A673 (cell line): Measurements from ENCODE around the gene CCM2L. TPM values are rescaled to one million over a fixed set of nuclear protein-coding genes. Genes with fewer than 3 reads are reported as not detected.

ENCODE experiments used
- BruUV-seq: library from RNA; stranded (reverse); fragments of 400-500 nt; replicated peaks from 2 replicates; lab custom pipeline; 2021; lab: Mats Ljungman, UMichigan
- CTCF ChIA-PET: fragments of 300-600 bp; sonication (Branson Sonifier 250); formaldehyde crosslinking; loops from one replicate; lab custom pipeline; 2022; ENCODE audit warnings: antibody characterized with exemption; lab: Charles Lee
- POLR2A ChIA-PET: fragments of 300-600 bp; sonication (Branson Sonifier 250); formaldehyde crosslinking; loops from one replicate; lab custom pipeline; 2022; ENCODE audit warnings: antibody characterized with exemption; ENCODE audit not compliant: low non-redundant PET; lab: Charles Lee
- DNase-seq: peaks from one replicate; pipeline ENCODE4 v3.0.0-alpha.2; 2015; ENCODE audit warnings: low spot score
- H3K27ac ChIP-seq: fragments of 200-600 bp; sonication (generic); 2 replicates; pipeline ENCODE4 v1.5.1; 2016; ENCODE audit warnings: mixed run types, low read depth, mild to moderate bottlenecking, mixed read lengths, antibody characterized with exemption, low read length; ENCODE audit not compliant: poor library complexity, severe bottlenecking
- H3K27me3 ChIP-seq: fragments of 200-600 bp; sonication (generic); replicated peaks from 2 replicates; pipeline ENCODE4 v1.6.1; 2017; ENCODE audit warnings: mixed run types, low read depth, mild to moderate bottlenecking, mixed read lengths, antibody characterized with exemption, low read length; ENCODE audit not compliant: insufficient read depth, poor library complexity
- H3K36me3 ChIP-seq: fragments of 200-600 bp; sonication (generic); 2 replicates; pipeline ENCODE4 v1.6.1; 2016; ENCODE audit warnings: mixed run types, mild to moderate bottlenecking, mixed read lengths, antibody characterized with exemption, low read length; ENCODE audit not compliant: insufficient read depth, poor library complexity, severe bottlenecking
- H3K4me1 ChIP-seq: fragments of 200-600 bp; sonication (generic); 2 replicates; pipeline ENCODE4 v1.6.1; 2017; ENCODE audit warnings: mixed run types, mild to moderate bottlenecking, mixed read lengths, antibody characterized with exemption, low read length; ENCODE audit not compliant: insufficient read depth, poor library complexity, severe bottlenecking
- H3K4me3 ChIP-seq: fragments of 200-600 bp; sonication (generic); 2 replicates; pipeline ENCODE4 v1.5.1; 2016; ENCODE audit warnings: low read depth, mixed run types, mild to moderate bottlenecking, mixed read lengths, low read length; ENCODE audit not compliant: poor library complexity, severe bottlenecking
- H3K9me3 ChIP-seq: fragments of 200-600 bp; sonication (generic); 2 replicates; pipeline ENCODE4 v1.6.1; 2016; ENCODE audit warnings: mixed run types, low read depth, mild to moderate bottlenecking, mixed read lengths, antibody characterized with exemption, low read length; ENCODE audit not compliant: poor library complexity, severe bottlenecking
- CTCF ChIP-seq: fragments of 300-800, 200-600 bp; sonication (generic); conservative IDR thresholded peaks from 2 replicates; pipeline ENCODE4 v1.5.1; 2017; ENCODE audit warnings: low read depth, mild to moderate bottlenecking, antibody characterized with exemption, low read length, moderate library complexity, mixed read lengths
- EZH2 ChIP-seq: fragments of 200-600 bp; sonication (generic); IDR thresholded peaks from 2 replicates; pipeline ENCODE4 v1.6.1; 2017; ENCODE audit warnings: borderline replicate concordance, low read depth, mild to moderate bottlenecking, mixed read lengths, antibody characterized with exemption, low read length; ENCODE audit not compliant: poor library complexity, severe bottlenecking
- intact Hi-C: fragments of 100-400 bp; cut with micrococcal nuclease; formaldehyde crosslinking; loops from one replicate; pipeline ENCODE4 v1.10.0; 2022; ENCODE audit not compliant: unreplicated experiment
- total RNA-seq: library from RNA; stranded (reverse); gene quantifications from 2 replicates; pipeline ENCODE4 v1.2.3, GENCODE V29; 2021

CCM2L gene
- total RNA-seq, 1 experiment from 2014 or later = not detected

- no TSS peak for BruUV-seq
- Histone ChIP-seq H3K9me3 (no peaks in the 10 kb centered on the region), H3K27me3 (no peaks in the 10 kb centered on the region), H3K4me3 (no peak overlapping the region), H3K4me1 (peaks cover 3% of the 10 kb centered on the region), H3K27ac (no peak overlapping the region), H3K36me3 (no peaks in the 10 kb centered on the region)
- intact Hi-C loops = no loop called here
- ChIA-PET POLR2A (no interaction called here), CTCF (interaction anchor here (1.1 kb wide), 1 partner anchor 16 kb away, joined by 3 read pairs; no protein-coding TSS in a partner anchor)
- DNase-seq = no peak
- TF ChIP-seq EZH2 (no peak), CTCF (no peak)
These were observed 25.2 kb downstream of the CCM2L start for GRCh38 chr20:32035426-32035779.

- H3K36me3 ChIP-seq = no peaks in the 10 kb centered on the region
- no peaks in the 10 kb centered on the region for H3K27me3 ChIP-seq
- H3K4me3 ChIP-seq = no peak overlapping the region
- BruUV-seq = no TSS peak
- POLR2A ChIA-PET = no interaction called here
- CTCF ChIA-PET = no interaction called here
- TF ChIP-seq CTCF (no peak), EZH2 (no peak)
- no peak for DNase-seq
- H3K27ac ChIP-seq = no peak overlapping the region
- peaks cover 3% of the 10 kb centered on the region for H3K4me1 ChIP-seq
- intact Hi-C loops = no loop called here
- H3K9me3 ChIP-seq = no peaks in the 10 kb centered on the region
These were observed 26.0 kb downstream of the CCM2L start for GRCh38 chr20:32036252-32036651.

DNA sequence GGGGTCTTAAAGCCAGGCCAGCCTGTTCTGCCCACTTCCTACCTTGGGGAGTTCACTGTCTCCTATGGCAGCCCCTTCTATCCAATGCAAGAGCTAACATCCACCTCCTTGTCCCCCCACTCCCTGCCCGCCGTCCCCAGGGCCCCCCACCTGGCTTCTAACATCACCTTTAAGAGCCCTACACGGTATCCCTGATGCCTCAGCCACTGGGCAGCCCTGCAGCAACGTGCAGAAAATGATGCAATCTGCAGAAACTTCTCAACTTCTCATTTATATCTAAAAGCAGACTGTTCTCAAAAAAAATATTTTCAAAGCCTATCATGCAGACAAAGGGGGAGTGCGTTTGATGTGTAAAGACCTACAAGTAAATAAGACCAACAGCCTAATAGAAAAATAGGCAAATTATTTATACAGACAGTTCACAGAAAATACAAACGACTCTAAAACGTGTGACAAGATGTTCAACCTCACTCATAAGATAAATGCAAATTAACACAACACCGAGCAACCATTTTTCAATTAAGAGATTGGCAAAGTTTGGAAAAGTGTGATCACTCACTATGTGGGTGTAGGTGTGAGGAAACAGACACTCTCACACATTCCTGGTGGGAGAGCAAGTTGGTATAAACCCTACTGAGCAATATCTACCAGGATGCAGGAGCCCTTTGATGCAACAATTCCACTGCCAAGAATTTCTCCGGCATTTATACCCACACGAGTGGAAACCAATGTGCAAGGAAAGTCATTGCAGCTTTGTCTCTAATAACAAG lies 26.7 kb downstream of the CCM2L start:
- Histone ChIP-seq H3K27me3 (no peaks in the 10 kb centered on the region), H3K4me3 (no peak overlapping the region), H3K4me1 (peaks cover 3% of the 10 kb centered on the region), H3K36me3 (no peaks in the 10 kb centered on the region), H3K9me3 (no peaks in the 10 kb centered on the region), H3K27ac (no peak overlapping the region)
- TF ChIP-seq CTCF = no peak
- TF ChIP-seq EZH2 = no peak
- intact Hi-C loops = no loop called here
- ChIA-PET POLR2A (no interaction called here), CTCF (no interaction called here)
- no peak for DNase-seq
- BruUV-seq = no TSS peak
